ENCODE results near the gene SPATA31A6.
"Not testable (repeated sequence)": the region's sequence is repeated elsewhere in the genome, so short reads cannot be mapped to it uniquely, and the experiment has no call there.

SPATA31A6 gene

DNA sequence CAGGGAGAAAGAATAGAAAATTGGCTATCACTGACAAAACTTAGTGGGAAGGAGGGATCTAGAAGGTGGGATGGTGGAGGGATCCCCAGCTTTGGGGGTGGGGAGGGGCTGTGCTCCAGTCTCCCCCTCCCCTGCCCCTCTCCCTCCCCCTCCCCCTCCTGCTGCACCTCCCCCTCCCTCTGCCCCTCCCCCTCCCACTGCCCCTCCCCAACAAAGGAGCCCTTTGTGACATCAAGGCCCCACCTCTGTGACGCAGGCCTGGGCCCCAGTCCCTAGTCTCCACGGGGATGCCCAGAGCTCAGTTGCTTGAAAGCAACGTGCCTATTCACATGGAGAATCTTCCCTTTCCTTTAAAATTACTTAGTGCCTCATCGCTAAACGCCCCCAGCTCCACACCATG lies at the start of gene SPATA31A6:
Gene SPATA31A6, plus strand, starts transcription at position 301 of the 400 bp plus-strand sequence. Its CDS starts 29 bp downstream, at position 330.
- DNase-seq, result not testable (repeated sequence)

DNA sequence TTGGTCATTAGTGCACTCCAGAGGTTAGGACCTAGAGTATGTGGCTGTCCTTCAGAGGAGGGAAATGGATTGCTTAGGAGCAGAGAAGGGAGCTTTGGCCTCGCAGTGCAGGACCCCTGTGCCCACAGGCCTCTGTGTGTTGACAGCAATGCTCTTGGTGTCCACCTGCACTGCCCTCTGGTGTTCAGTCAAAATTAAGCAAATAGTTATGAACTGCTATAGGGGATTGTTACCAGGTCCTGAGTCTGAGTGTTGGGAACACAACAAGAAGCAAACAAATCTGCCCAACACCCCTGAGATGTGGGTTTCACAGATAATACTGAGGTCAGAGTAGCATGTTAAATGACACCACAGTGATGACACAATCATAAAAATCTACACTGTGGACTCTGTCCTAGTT lies 23.2 kb upstream of the SPATA31A6 start:
- DNase-seq, result not testable (repeated sequence)

DNA sequence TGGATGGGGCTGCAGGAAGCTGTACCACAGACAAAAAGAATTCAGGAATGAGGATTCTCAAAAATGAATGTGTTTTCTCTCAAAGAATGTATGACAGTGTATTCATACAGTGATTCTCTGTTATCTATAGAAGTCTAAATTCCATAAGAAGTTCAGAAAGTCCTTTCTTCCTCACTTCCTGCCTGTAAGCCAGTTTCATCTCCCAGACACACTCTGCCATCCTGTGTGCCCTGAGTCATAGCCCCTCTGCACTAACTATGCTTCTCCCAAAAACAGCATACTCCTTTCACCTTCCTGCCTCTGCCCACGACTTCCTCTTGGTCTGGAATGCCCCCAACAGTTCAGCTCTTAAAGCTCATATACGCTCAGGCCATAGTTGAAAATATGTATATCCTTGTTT lies 36.4 kb downstream of the SPATA31A6 start:
- DNase-seq, result not testable (repeated sequence)

DNA sequence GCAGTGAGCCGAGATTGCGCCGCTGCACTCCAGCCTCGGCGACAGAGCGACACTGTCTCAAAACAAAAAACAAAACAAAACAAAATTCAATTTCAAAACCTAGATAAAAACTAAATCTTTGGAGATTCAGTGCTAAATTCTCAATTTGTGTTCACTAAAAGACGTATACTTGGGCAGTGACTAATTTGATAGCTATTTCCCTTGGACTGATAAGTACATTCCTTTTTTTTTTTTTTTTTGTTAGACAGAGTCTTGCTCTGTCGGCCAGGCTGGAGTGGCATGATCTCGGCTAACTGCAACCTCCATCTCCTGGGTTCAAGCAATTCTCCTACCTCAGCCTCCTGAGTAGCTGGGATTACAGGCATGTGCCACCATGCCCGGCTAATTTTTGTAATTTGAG lies 39.8 kb downstream of the SPATA31A6 start:
- not testable (repeated sequence) for DNase-seq

DNA sequence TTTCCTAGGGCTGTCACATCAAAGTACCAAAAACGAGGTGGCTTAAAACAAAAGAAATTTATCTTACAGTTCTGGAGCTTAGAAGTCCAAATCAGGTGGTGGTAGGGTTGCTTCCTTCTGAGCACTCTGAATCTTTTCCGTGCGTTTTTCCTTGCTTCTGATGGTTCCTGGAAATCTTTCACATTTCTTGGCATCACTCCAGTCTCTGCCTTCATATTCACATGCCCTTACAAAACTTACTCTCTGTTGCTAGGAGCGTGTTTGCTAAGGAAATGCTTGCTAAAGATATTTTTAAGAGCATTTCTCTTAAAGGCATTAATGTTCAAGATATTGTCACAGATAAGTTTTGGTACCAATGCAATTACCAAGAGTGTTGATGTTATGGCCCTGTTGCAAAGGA lies 49.6 kb downstream of the SPATA31A6 start:
- DNase-seq, result not testable (repeated sequence)

DNA sequence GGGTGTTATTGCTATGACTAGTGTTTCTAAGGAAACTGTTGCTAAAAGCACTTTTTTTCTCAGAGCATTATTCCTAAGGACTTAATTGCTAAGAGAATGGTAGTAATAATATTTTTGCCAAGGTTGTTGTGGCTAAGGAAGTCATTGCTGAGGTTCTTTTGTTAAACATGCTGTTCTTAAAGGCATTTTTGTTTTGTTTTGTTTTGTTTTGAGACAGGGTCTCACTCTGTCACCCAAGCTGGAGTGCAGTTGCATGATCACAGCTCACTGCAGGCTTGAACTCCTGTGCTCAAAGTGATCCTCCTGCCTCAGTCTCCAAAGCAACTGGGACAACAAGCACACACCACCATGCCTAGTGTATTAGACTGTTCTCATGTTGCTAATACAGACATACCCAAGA lies 51.2 kb downstream of the SPATA31A6 start:
- not testable (repeated sequence) for DNase-seq

DNA sequence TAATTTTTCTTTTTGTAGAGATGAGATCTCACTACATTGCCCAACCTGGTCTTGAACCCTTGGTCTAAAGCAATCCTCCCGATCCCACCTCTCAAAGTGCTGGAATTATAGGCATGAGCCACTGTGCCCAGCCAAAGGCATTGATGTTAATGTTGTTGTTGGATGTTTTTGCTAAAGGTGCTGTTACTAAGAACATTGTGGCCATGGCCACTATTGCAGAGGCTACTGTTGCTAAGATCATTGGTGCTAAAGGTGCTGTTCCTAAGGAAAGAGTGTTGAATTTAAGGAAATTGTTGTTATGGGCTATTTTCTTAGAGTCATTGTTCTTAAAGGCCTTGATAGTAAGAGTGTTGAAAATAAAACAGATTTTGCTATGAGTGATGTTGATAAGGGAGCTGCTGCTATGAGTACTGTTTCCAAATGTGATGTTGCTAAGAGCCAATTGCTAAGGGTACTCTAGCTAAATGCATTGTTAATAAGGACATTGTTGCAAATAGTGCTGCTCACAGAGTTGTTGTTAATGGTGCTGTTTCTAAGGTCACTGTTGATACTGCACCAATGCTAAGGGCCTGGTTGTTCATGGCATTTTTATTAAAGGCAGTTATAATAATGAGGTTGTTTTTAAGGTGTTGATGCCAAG lies 52.0 kb downstream of the SPATA31A6 start:
- not testable (repeated sequence) for DNase-seq

DNA sequence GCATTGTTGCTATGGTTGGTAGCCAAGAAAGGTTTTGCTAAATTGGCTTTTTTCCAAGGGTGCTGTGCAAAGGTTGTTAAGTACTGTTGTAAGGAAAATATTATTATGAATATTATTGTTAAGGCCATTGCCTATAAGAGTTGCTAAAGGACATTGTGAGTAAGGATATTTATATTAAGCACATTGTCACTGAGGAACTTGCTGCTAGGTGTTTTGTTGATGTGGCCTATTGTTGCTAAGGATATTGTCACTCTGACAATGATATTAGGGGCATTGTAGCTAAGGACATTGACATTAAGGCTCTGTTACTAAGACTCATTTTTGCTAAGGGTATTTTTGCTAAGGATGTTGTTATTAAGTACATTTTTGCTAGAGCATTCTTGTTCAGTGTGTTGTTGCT lies 52.6 kb downstream of the SPATA31A6 start:
- DNase-seq, result not testable (repeated sequence)

DNA sequence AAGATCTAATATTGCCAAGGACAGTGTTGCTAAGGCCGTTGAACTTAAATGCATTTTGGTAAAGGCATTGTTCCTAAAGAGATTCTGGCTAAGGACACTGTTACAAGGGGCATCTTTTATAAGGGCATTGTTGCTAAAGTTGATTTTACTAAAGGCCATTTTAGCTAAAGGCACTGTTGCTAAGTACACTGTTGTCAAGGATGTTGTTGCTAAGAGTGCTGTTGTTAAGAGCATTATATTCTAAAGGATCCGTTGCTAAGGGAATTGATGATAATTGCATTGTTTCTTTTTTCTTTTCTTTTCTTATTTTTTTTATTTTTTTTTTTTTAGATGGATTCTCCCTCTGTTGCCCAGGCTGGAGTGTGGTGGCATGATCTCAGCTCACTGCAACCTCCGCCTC lies 53.9 kb downstream of the SPATA31A6 start:
- DNase-seq, result not testable (repeated sequence)

DNA sequence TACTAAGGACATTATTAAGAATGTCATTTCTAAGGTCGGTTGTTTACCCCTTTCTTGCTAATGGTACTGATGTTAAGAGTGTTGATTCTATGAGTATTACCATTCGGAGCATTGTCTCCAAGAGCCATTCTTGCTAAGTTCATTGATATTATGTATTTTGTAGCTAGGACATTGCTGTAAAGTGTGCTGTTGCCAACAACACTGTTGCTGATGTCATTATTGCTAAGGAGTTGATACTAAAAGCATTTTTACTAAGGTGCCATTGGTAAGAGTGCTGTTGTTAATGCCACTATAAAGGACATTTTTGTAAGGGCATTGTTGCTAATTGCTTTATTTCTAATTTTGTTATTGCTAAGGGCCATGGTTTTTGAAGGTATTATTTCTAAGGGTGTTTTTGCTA lies 55.4 kb downstream of the SPATA31A6 start:
- DNase-seq, result not testable (repeated sequence)

Data from activated CD8-positive, alpha-beta memory T cell treated with anti-CD3 and anti-CD28 coated beads, Interleukin-2, amount 50 U/mL, for 48 hours (primary cell).